Neural progenitor cell (in vitro differentiated cells): Measurements from ENCODE around the gene CLEC7A. TPM values are rescaled to one million over a fixed set of nuclear protein-coding genes. Genes with fewer than 3 reads are reported as not detected.

Source experiments
- DNase-seq: peaks from one replicate; pipeline ENCODE4 v3.0.0-alpha.2; 2016; ENCODE audit warnings: low spot score
- H2AFZ ChIP-seq: fragments of 200-600 bp; sonication (generic); replicated peaks from 2 replicates; pipeline ENCODE4 v1.6.1; 2016; ENCODE audit warnings: antibody characterized with exemption
- H3F3A ChIP-seq: fragments of 200-600 bp; sonication (generic); 2 replicates; pipeline ENCODE4 v1.6.1; 2016; ENCODE audit warnings: antibody characterized with exemption, low read depth
- H3K27ac ChIP-seq: fragments of 200-600 bp; sonication (generic); 2 replicates; pipeline ENCODE4 v1.5.1; 2016; ENCODE audit warnings: mild to moderate bottlenecking
- H3K27me3 ChIP-seq: fragments of 200-600 bp; sonication (generic); 2 replicates; pipeline ENCODE4 v1.6.1; 2016; ENCODE audit warnings: mild to moderate bottlenecking, moderate library complexity
- H3K36me3 ChIP-seq: fragments of 200-600 bp; sonication (generic); 2 replicates; pipeline ENCODE4 v1.5.1; 2016
- H3K4me1 ChIP-seq: fragments of 200-600 bp; sonication (generic); 2 replicates; pipeline ENCODE4 v1.6.1; 2016; ENCODE audit warnings: mixed run types
- H3K4me2 ChIP-seq: fragments of 200-600 bp; sonication (generic); 2 replicates; pipeline ENCODE4 v1.6.1; 2016
- H3K4me3 ChIP-seq: fragments of 200-600 bp; sonication (generic); 2 replicates; pipeline ENCODE4 v1.5.1; 2016
- H3K79me2 ChIP-seq: fragments of 200-600 bp; sonication (generic); 2 replicates; pipeline ENCODE4 v1.6.1; 2016; ENCODE audit warnings: low read depth
- H3K9ac ChIP-seq: fragments of 200-600 bp; sonication (generic); 2 replicates; pipeline ENCODE4 v1.6.1; 2016
- H3K9me3 ChIP-seq: fragments of 200-600 bp; sonication (generic); 2 replicates; pipeline ENCODE4 v1.5.1; 2016; ENCODE audit warnings: low read depth
- H4K20me1 ChIP-seq: fragments of 200-600 bp; sonication (generic); 2 replicates; pipeline ENCODE4 v1.6.1; 2016; ENCODE audit warnings: low read depth
- H3K27ac Mint-ChIP-seq: 3 replicates; pipeline ENCODE4 v1.8.0; 2021; ENCODE audit warnings: mixed read lengths
- H3K27me3 Mint-ChIP-seq: 2 replicates; pipeline ENCODE4 v1.8.0; 2022; ENCODE audit warnings: low read depth, mild to moderate bottlenecking, inconsistent platforms, moderate library complexity, mixed read lengths; ENCODE audit not compliant: insufficient read depth
- H3K36me3 Mint-ChIP-seq: 3 replicates; pipeline ENCODE4 v1.8.0; 2021; ENCODE audit warnings: mixed read lengths
- H3K4me1 Mint-ChIP-seq: 3 replicates; pipeline ENCODE4 v1.8.0; 2021; ENCODE audit warnings: mixed read lengths
- H3K4me3 Mint-ChIP-seq: 3 replicates; pipeline ENCODE4 v1.8.0; 2021; ENCODE audit warnings: mild to moderate bottlenecking, moderate library complexity, mixed read lengths
- H3K9me3 Mint-ChIP-seq: 3 replicates; pipeline ENCODE4 v1.8.0; 2020; ENCODE audit warnings: mixed read lengths
- CTCF ChIP-seq: fragments of 200-600 bp; sonication (generic); IDR thresholded peaks from 2 replicates; pipeline ENCODE4 v1.5.1; 2017; ENCODE audit warnings: antibody characterized with exemption, mild to moderate bottlenecking
- EZH2 ChIP-seq: fragments of 200-600 bp; sonication (generic); IDR thresholded peaks from 2 replicates; pipeline ENCODE4 v1.6.1; 2017; ENCODE audit warnings: antibody characterized with exemption, mild to moderate bottlenecking, moderate library complexity
- EZH2phosphoT487 ChIP-seq: fragments of 200-600 bp; sonication (generic); IDR thresholded peaks from 2 replicates; pipeline ENCODE4 v1.6.1; 2017; ENCODE audit warnings: antibody characterized with exemption
- total RNA-seq: library from RNA; depleted of rRNA; stranded (reverse); fragments of >200 nt; gene quantifications from 2 replicates; pipeline ENCODE4 v1.2.3, GENCODE V29; 2015; ENCODE audit warnings: low replicate concordance

Gene CLEC7A
- total RNA-seq, 1 donor from 2014 or later: not detected

- no peak for DNase-seq
- Histone ChIP-seq H3K4me3 (no peak overlapping the region), H3K79me2 (no peaks in the 10 kb centered on the region), H3K4me2 (no peak overlapping the region), H3K36me3 (no peaks in the 10 kb centered on the region), H3K27me3 (no peaks in the 10 kb centered on the region), H3K27ac (no peak overlapping the region), H4K20me1 (no peaks in the 10 kb centered on the region), H3K9me3 (no peaks in the 10 kb centered on the region), H3K9ac (no peak overlapping the region), H3F3A (peaks cover 7% of the 10 kb centered on the region), H3K4me1 (no peaks in the 10 kb centered on the region), H2AFZ (no peak overlapping the region)
- no peak overlapping the region for H3K27ac Mint-ChIP-seq
- H3K36me3 Mint-ChIP-seq: no peaks in the 10 kb centered on the region
- no peak for TF ChIP-seq EZH2phosphoT487
- no peak for TF ChIP-seq CTCF
- TF ChIP-seq EZH2: no peak
- no peaks in the 10 kb centered on the region for H3K27me3 Mint-ChIP-seq
- no peaks in the 10 kb centered on the region for H3K9me3 Mint-ChIP-seq
- H3K4me3 Mint-ChIP-seq: no peak overlapping the region
- peaks cover 5% of the 10 kb centered on the region for H3K4me1 Mint-ChIP-seq
Observed at GRCh38 chr12:10158406-10158805, 28.4 kb upstream of the CLEC7A start.

- no peak overlapping the region for H3K9ac ChIP-seq
- H3K79me2 ChIP-seq: no peaks in the 10 kb centered on the region
- peaks cover 2% of the 10 kb centered on the region for H3K9me3 Mint-ChIP-seq
- H3K9me3 ChIP-seq: no peaks in the 10 kb centered on the region
- no peaks in the 10 kb centered on the region for H3K36me3 ChIP-seq
- H3K4me3 Mint-ChIP-seq: no peak overlapping the region
- no peak overlapping the region for H2AFZ ChIP-seq
- no peak overlapping the region for H3K4me3 ChIP-seq
- peaks cover 8% of the 10 kb centered on the region for H3F3A ChIP-seq
- no peak overlapping the region for H3K4me2 ChIP-seq
- H3K36me3 Mint-ChIP-seq: no peaks in the 10 kb centered on the region
- no peak overlapping the region for H3K27ac Mint-ChIP-seq
- H3K27me3 ChIP-seq: no peaks in the 10 kb centered on the region
- no peaks in the 10 kb centered on the region for H3K4me1 ChIP-seq
- no peaks in the 10 kb centered on the region for H4K20me1 ChIP-seq
- H3K27me3 Mint-ChIP-seq: no peaks in the 10 kb centered on the region
- H3K27ac ChIP-seq: no peak overlapping the region
- no peak for DNase-seq
- TF ChIP-seq EZH2phosphoT487 (no peak), EZH2 (no peak), CTCF (no peak)
- H3K4me1 Mint-ChIP-seq: peaks cover 8% of the 10 kb centered on the region
Observed at GRCh38 chr12:10155966-10156365, 26.0 kb upstream of the CLEC7A start.

GRCh38 chr12:10154145-10154496 is 24.1 kb upstream of the CLEC7A start:
- no peaks in the 10 kb centered on the region for H4K20me1 ChIP-seq
- no peaks in the 10 kb centered on the region for H3K27me3 ChIP-seq
- no peaks in the 10 kb centered on the region for H3K9me3 ChIP-seq
- no peak for DNase-seq
- no peak overlapping the region for H3K27ac ChIP-seq
- no peaks in the 10 kb centered on the region for H3K4me1 ChIP-seq
- Mint-ChIP-seq H3K4me1 (peaks cover 8% of the 10 kb centered on the region), H3K4me3 (peak overlapping the region; percentile 91), H3K36me3 (no peaks in the 10 kb centered on the region), H3K27me3 (no peaks in the 10 kb centered on the region), H3K27ac (peak overlapping the region; percentile 72), H3K9me3 (peaks cover 2% of the 10 kb centered on the region)
- no peak overlapping the region for H3K9ac ChIP-seq
- TF ChIP-seq EZH2phosphoT487: no peak
- no peak for TF ChIP-seq CTCF
- peak overlapping the region; percentile 82 for H3K4me2 ChIP-seq
- peak overlapping the region; percentile 91 for H2AFZ ChIP-seq
- peaks cover 8% of the 10 kb centered on the region for H3F3A ChIP-seq
- H3K79me2 ChIP-seq: no peaks in the 10 kb centered on the region
- peak overlapping the region; percentile 49 for H3K4me3 ChIP-seq
- no peaks in the 10 kb centered on the region for H3K36me3 ChIP-seq
